ENCODE measurements around the gene THRAP3. TPM values are rescaled to one million over a fixed set of nuclear protein-coding genes. Genes with fewer than 3 reads are reported as not detected.

The THRAP3 gene
- total and polyA plus RNA-seq, 2 donors from 2014 or later, result 28.0 to 102 TPM

DNA sequence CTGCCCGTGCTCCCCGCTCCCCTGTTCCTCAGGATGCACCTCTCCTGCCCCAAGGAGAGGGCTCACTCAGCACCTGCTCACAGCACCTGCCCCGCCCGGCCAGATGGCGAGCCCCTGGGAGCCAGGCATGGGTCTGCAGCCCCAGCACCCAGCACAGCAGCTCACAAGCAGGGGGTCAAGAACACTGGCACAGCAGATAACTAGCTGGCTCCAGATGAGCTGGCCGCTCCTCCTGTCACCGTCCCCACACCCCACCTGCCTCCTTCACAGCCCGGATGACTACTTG is 120.1 kb downstream of the THRAP3 start:
- no peaks in the 10 kb centered on the region for H3K9me3 ChIP-seq (ENCODE audit: control insufficient read depth in 2 of 3, insufficient read depth in 1 of 3, low read length in 3 of 3)
- intact Hi-C loops (cut with DNase I), result loop anchor here (5.0 kb wide), 1 partner anchor 78 kb away; no protein-coding TSS in a partner anchor
- peaks cover 2 to 34% (median 29%) of the 10 kb centered on the region in 3 donors for H3K36me3 ChIP-seq (ENCODE audit: control insufficient read depth in 2 of 3, insufficient read depth in 3 of 3, low read length in 3 of 3)
- no peak overlapping the region for H3K9ac ChIP-seq (ENCODE audit: low read length in 3 of 3)
- no peak for TF ChIP-seq CTCF (IDR thresholded peaks at IDR 0.05; ENCODE audit: borderline replicate concordance, extremely low read depth, insufficient read depth)
- peaks cover 0 to 5% (median 0%) of the 10 kb centered on the region in 3 donors for H3K4me1 ChIP-seq (ENCODE audit: control insufficient read depth in 2 of 3, insufficient read depth in 2 of 3, low read depth in 1 of 3, low read length in 3 of 3)
- H3K4me3 ChIP-seq (ENCODE audit: low read length in 3 of 3), result no peak overlapping the region
- no peak overlapping the region for H3K27ac ChIP-seq (ENCODE audit: low read depth in 2 of 2, low read length in 2 of 2)
- no peaks in the 10 kb centered on the region for H3K27me3 ChIP-seq (ENCODE audit: control insufficient read depth, insufficient read depth, low read length)
- no peak for FAIRE-seq
- peak in 1 of 5 donors; percentile 73 for DNase-seq

GRCh38 chr1:36345353-36345752 is 121.1 kb downstream of the THRAP3 start:
- no peak overlapping the region for H3K9ac ChIP-seq (ENCODE audit: low read length in 3 of 3)
- peaks cover 0 to 4% (median 0%) of the 10 kb centered on the region in 3 donors for H3K4me1 ChIP-seq (ENCODE audit: control insufficient read depth in 2 of 3, insufficient read depth in 2 of 3, low read depth in 1 of 3, low read length in 3 of 3)
- FAIRE-seq (no peak), DNase-seq (no peak)
- H3K36me3 ChIP-seq (ENCODE audit: control insufficient read depth in 2 of 3, insufficient read depth in 3 of 3, low read length in 3 of 3), result peaks cover 2 to 34% (median 29%) of the 10 kb centered on the region in 3 donors
- H3K9me3 ChIP-seq (ENCODE audit: control insufficient read depth in 2 of 3, insufficient read depth in 1 of 3, low read length in 3 of 3), result no peaks in the 10 kb centered on the region
- TF ChIP-seq CTCF (IDR thresholded peaks at IDR 0.05; ENCODE audit: borderline replicate concordance, extremely low read depth, insufficient read depth), result no peak
- intact Hi-C loops (cut with DNase I), result no loop called here
- no peak overlapping the region for H3K27ac ChIP-seq (ENCODE audit: low read depth in 2 of 2, low read length in 2 of 2)
- no peaks in the 10 kb centered on the region for H3K27me3 ChIP-seq (ENCODE audit: control insufficient read depth, insufficient read depth, low read length)
- H3K4me3 ChIP-seq (ENCODE audit: low read length in 3 of 3), result no peak overlapping the region

DNA sequence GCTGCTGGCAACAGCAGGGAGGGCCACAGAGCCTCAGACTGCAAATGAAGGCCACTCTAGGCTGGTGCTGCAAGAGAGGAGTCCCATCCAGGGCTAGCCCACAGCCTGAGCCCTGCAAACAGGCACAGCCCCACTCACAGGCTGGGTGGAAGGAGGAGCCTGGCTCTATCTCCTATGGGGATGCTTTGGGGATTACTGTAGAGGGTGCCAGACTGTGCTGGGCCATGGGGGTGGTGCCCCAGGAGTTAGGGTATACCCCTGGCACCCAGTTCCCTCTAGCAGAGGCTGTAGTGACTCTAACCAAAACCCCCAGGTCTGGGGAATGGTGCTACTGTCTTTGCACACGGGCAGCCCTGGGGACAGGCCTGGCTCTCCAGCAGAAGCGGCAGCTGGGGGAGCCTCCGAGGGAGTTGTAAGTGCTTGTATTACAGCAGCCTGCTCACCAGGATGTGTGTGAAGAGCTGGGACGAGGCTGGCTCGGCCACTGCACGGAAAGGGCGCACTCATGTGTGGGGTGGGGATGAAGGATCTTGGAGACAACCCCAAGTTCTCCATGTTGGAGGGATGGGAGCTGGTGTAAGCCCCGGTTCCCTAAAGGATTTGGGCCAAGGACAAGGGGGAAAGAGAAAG is 122.6 kb downstream of the THRAP3 start:
- Histone ChIP-seq H3K36me3 (ENCODE audit: control insufficient read depth in 2 of 3, insufficient read depth in 3 of 3, low read length in 3 of 3) (peaks cover 2 to 30% (median 29%) of the 10 kb centered on the region in 3 donors), H3K9ac (ENCODE audit: low read length in 3 of 3) (no peak overlapping the region)
- no peak for TF ChIP-seq CTCF (IDR thresholded peaks at IDR 0.05; ENCODE audit: borderline replicate concordance, extremely low read depth, insufficient read depth)

More for the DNA sequence above, 122.6 kb downstream of the THRAP3 start:
- Histone ChIP-seq H3K27ac (ENCODE audit: low read depth in 2 of 2, low read length in 2 of 2) (no peak overlapping the region), H3K27me3 (ENCODE audit: control insufficient read depth, insufficient read depth, low read length) (no peaks in the 10 kb centered on the region), H3K9me3 (ENCODE audit: control insufficient read depth in 2 of 3, insufficient read depth in 1 of 3, low read length in 3 of 3) (no peaks in the 10 kb centered on the region), H3K4me1 (ENCODE audit: control insufficient read depth in 2 of 3, insufficient read depth in 2 of 3, low read depth in 1 of 3, low read length in 3 of 3) (peaks cover 0 to 11% (median 6%) of the 10 kb centered on the region in 3 donors), H3K4me3 (ENCODE audit: low read length in 3 of 3) (no peak overlapping the region)
- intact Hi-C loops (cut with DNase I), result no loop called here
- FAIRE-seq, result no peak
- no peak for DNase-seq
